Astrocyte (in vitro differentiated cells and primary cell): ENCODE measurements around the gene ARF3. TPM values are rescaled to one million over a fixed set of nuclear protein-coding genes. Genes with fewer than 3 reads are reported as not detected.

Experiments used
- DNase-seq: peaks from one replicate; pipeline ENCODE4 v3.0.0-alpha.2; 2010; ENCODE audit warnings: low read depth
- FAIRE-seq: peaks from 2 replicates; lab custom pipeline; 2011; peaks lifted over from hg19 to GRCh38; lab: Jason Lieb, UNC
- H2AFZ ChIP-seq: 2 replicates; pipeline ENCODE4 v1.6.0; 2012; ENCODE audit warnings: low read depth, low read length, inconsistent platforms
- H3K27ac ChIP-seq: 2 replicates; pipeline ENCODE4 v1.5.1; 2011; ENCODE audit warnings: low read depth, low read length, inconsistent platforms
- H3K27me3 ChIP-seq: 2 replicates; pipeline ENCODE4 v1.6.0; 2011; ENCODE audit warnings: low read length, inconsistent platforms; ENCODE audit not compliant: insufficient read depth
- H3K36me3 ChIP-seq: 2 replicates; pipeline ENCODE4 v1.5.1; 2011; ENCODE audit warnings: low read length, inconsistent platforms; ENCODE audit not compliant: insufficient read depth
- H3K4me1 ChIP-seq: 2 replicates; pipeline ENCODE4 v1.5.1; 2011; ENCODE audit warnings: low read length, inconsistent platforms; ENCODE audit not compliant: insufficient read depth
- H3K4me2 ChIP-seq: 2 replicates; pipeline ENCODE4 v1.6.0; 2012; ENCODE audit warnings: low read length, inconsistent platforms
- H3K4me3 ChIP-seq: 2 replicates; pipeline ENCODE4 v1.5.1; 2011; ENCODE audit warnings: low read depth, mild to moderate bottlenecking, low read length, inconsistent platforms; ENCODE audit not compliant: insufficient read depth
- H3K79me2 ChIP-seq: 2 replicates; pipeline ENCODE4 v1.6.0; 2012; ENCODE audit warnings: mild to moderate bottlenecking, low read length, inconsistent platforms; ENCODE audit not compliant: insufficient read depth
- H3K9ac ChIP-seq: 2 replicates; pipeline ENCODE4 v1.6.0; 2012; ENCODE audit warnings: mild to moderate bottlenecking, low read length, inconsistent platforms
- H3K9me3 ChIP-seq: 2 replicates; pipeline ENCODE4 v1.5.1; 2012; ENCODE audit warnings: low read depth, mild to moderate bottlenecking, low read length, inconsistent platforms; ENCODE audit not compliant: insufficient read depth
- H4K20me1 ChIP-seq: 2 replicates; pipeline ENCODE4 v1.6.0; 2012; ENCODE audit warnings: low read length, inconsistent platforms; ENCODE audit not compliant: insufficient read depth
- H3K27ac Mint-ChIP-seq: one replicate; pipeline ENCODE4 v1.8.0; 2021; ENCODE audit warnings: mild to moderate bottlenecking, mixed read lengths; ENCODE audit not compliant: unreplicated experiment
- H3K27me3 Mint-ChIP-seq: one replicate; pipeline ENCODE4 v1.8.0; 2021; ENCODE audit warnings: low read depth, mixed read lengths; ENCODE audit not compliant: unreplicated experiment
- H3K36me3 Mint-ChIP-seq: one replicate; pipeline ENCODE4 v1.8.0; 2021; ENCODE audit warnings: low read depth, mixed read lengths; ENCODE audit not compliant: unreplicated experiment
- H3K4me1 Mint-ChIP-seq: one replicate; pipeline ENCODE4 v1.8.0; 2021; ENCODE audit warnings: low read depth, mixed read lengths; ENCODE audit not compliant: unreplicated experiment
- H3K4me3 Mint-ChIP-seq: one replicate; pipeline ENCODE4 v1.8.0; 2021; ENCODE audit warnings: mild to moderate bottlenecking, moderate library complexity, mixed read lengths; ENCODE audit not compliant: unreplicated experiment
- H3K9me3 Mint-ChIP-seq: one replicate; pipeline ENCODE4 v1.8.0; 2021; ENCODE audit warnings: mild to moderate bottlenecking, mixed read lengths; ENCODE audit not compliant: unreplicated experiment
- EZH2 ChIP-seq: IDR thresholded peaks from 2 replicates; pipeline ENCODE4 v1.6.1; 2012; ENCODE audit warnings: mild to moderate bottlenecking, low read length, inconsistent platforms; ENCODE audit not compliant: insufficient read depth
- total RNA-seq: library from RNA; stranded (reverse); gene quantifications from 2 replicates; pipeline ENCODE4 v1.2.1, GENCODE V29; 2021
- TF ChIP-seq, protein P1 (sequence below): IDR thresholded peaks from 2 replicates; pipeline ENCODE4 v1.5.1; 2011; ENCODE audit warnings: low read depth, mild to moderate bottlenecking, inconsistent platforms, low read length, moderate library complexity; ENCODE audit not compliant: insufficient read depth

ARF3 gene
- total RNA-seq, 1 donor from 2014 or later = 229 TPM

DNA sequence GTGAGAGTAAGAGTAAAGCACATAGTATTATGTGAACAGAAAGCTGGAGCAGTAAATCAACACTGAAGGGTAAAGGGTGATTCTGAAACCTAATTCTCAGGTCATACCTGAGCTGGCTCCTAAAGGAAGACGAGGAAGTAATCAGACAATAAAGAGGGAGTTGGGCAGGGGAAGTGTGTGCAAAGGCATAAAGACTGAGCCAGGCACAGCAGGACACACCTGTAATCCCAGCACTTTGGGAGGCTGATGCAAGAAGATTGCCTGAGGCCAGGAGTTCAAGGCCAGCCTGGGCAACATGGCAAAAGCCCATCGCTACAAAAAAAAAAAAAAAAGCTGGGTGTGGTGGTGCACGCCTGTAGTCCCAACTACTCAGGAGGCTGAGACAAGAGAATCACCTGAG is 9.6 kb downstream of the ARF3 start:
- Mint-ChIP-seq H3K27ac (no peak overlapping the region), H3K4me3 (no peak overlapping the region), H3K9me3 (no peaks in the 10 kb centered on the region), H3K4me1 (peaks cover 11% of the 10 kb centered on the region), H3K36me3 (peaks cover 11% of the 10 kb centered on the region), H3K27me3 (no peaks in the 10 kb centered on the region)
- Histone ChIP-seq H3K4me2 (no peak overlapping the region), H3K4me3 (no peak overlapping the region), H2AFZ (no peak overlapping the region), H3K9ac (no peak overlapping the region), H3K9me3 (no peaks in the 10 kb centered on the region), H3K27me3 (no peaks in the 10 kb centered on the region), H3K27ac (no peak overlapping the region), H4K20me1 (peaks cover 86% of the 10 kb centered on the region), H3K79me2 (peaks cover 92% of the 10 kb centered on the region), H3K36me3 (peaks cover 14% of the 10 kb centered on the region), H3K4me1 (no peaks in the 10 kb centered on the region)
- no peak for DNase-seq
- TF ChIP-seq, protein P1, sequence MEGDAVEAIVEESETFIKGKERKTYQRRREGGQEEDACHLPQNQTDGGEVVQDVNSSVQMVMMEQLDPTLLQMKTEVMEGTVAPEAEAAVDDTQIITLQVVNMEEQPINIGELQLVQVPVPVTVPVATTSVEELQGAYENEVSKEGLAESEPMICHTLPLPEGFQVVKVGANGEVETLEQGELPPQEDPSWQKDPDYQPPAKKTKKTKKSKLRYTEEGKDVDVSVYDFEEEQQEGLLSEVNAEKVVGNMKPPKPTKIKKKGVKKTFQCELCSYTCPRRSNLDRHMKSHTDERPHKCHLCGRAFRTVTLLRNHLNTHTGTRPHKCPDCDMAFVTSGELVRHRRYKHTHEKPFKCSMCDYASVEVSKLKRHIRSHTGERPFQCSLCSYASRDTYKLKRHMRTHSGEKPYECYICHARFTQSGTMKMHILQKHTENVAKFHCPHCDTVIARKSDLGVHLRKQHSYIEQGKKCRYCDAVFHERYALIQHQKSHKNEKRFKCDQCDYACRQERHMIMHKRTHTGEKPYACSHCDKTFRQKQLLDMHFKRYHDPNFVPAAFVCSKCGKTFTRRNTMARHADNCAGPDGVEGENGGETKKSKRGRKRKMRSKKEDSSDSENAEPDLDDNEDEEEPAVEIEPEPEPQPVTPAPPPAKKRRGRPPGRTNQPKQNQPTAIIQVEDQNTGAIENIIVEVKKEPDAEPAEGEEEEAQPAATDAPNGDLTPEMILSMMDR = no peak
- TF ChIP-seq EZH2 = no peak
- FAIRE-seq = no peak

DNA sequence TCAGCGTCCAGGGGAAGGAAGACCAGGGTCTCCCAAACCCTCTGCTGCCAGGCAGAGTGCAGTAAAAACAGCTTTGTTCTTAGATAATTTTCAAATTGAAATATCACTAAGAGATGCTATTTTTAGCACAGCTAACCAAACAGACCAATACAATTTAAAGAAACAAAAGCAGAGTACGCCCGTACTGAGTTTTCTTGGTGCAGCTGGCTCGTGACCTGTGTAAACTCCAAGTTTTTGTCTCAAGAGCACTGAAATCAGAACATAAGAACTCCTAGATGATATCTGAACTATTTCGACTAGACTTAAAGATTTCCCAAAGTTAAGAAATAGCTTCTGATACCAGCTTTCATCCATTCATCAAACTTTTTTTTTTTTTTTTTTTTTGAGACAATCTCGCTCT is 10.3 kb downstream of the ARF3 start:
- H3K36me3 Mint-ChIP-seq = peaks cover 6% of the 10 kb centered on the region
- H3K9me3 ChIP-seq = no peaks in the 10 kb centered on the region
- no peak for FAIRE-seq
- H3K36me3 ChIP-seq = peaks cover 8% of the 10 kb centered on the region
- no peaks in the 10 kb centered on the region for H3K27me3 ChIP-seq
- no peak overlapping the region for H3K27ac ChIP-seq
- peaks cover 14% of the 10 kb centered on the region for H3K4me1 Mint-ChIP-seq
- TF ChIP-seq, protein P1 = no peak
- no peak for TF ChIP-seq EZH2
- no peak overlapping the region for H3K4me3 Mint-ChIP-seq
- H4K20me1 ChIP-seq = peaks cover 86% of the 10 kb centered on the region
- H3K79me2 ChIP-seq = peaks cover 92% of the 10 kb centered on the region
- H3K27ac Mint-ChIP-seq = no peak overlapping the region
- DNase-seq = no peak
- no peak overlapping the region for H3K4me3 ChIP-seq
- H2AFZ ChIP-seq = no peak overlapping the region
- no peak overlapping the region for H3K4me2 ChIP-seq
- no peaks in the 10 kb centered on the region for H3K27me3 Mint-ChIP-seq
- H3K4me1 ChIP-seq = no peaks in the 10 kb centered on the region
- H3K9me3 Mint-ChIP-seq = no peaks in the 10 kb centered on the region
- no peak overlapping the region for H3K9ac ChIP-seq

DNA sequence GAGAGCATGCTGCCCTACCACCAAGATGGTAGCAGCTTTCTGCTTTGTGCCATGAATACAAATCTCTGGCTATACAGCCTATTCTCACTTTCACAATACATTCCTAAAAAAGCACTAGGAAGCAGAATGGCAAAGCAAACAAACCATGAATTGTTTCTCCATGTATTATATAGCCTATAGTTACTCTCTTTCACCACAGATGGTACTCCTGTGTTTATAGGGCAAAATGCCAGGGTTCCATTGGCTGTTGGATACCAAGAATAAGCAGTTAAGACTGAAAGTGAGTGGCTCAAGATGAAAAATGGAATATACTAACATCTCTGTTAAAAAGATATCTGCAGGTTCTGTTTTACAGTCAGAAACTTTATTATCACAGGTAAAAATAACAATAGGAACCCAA is 11.1 kb downstream of the ARF3 start:
- H3K4me3 Mint-ChIP-seq = no peak overlapping the region
- Histone ChIP-seq H3K9ac (no peak overlapping the region), H3K79me2 (peaks cover 92% of the 10 kb centered on the region), H3K36me3 (peaks cover 8% of the 10 kb centered on the region), H3K4me1 (no peaks in the 10 kb centered on the region), H3K4me3 (no peak overlapping the region), H3K4me2 (no peak overlapping the region), H3K9me3 (no peaks in the 10 kb centered on the region), H2AFZ (no peak overlapping the region), H4K20me1 (peaks cover 87% of the 10 kb centered on the region), H3K27me3 (no peaks in the 10 kb centered on the region), H3K27ac (no peak overlapping the region)
- no peaks in the 10 kb centered on the region for H3K9me3 Mint-ChIP-seq
- peaks cover 4% of the 10 kb centered on the region for H3K36me3 Mint-ChIP-seq
- TF ChIP-seq, protein P1 = no peak
- no peak for TF ChIP-seq EZH2
- no peaks in the 10 kb centered on the region for H3K27me3 Mint-ChIP-seq
- no peak overlapping the region for H3K27ac Mint-ChIP-seq
- no peak for DNase-seq
- FAIRE-seq = no peak
- peaks cover 15% of the 10 kb centered on the region for H3K4me1 Mint-ChIP-seq
